Tongue (tissue), 2 donors: ENCODE results near the gene DSE. TPM values are rescaled to one million over a fixed set of nuclear protein-coding genes. Genes with fewer than 3 reads are reported as not detected.

Source experiments
- DNase-seq: peaks from one replicate; pipeline ENCODE4 v3.0.0-alpha.2; 2015
- total RNA-seq: library from RNA; depleted of rRNA; stranded (reverse); fragments of >200 nt; gene quantifications from one replicate; pipeline ENCODE4 v1.2.3, GENCODE V29; 2014

DSE gene
- total RNA-seq, 1 donor from 2014 or later: 47.4 TPM

- no peak for DNase-seq
These were observed 112.0 kb downstream of the DSE start for GRCh38 chr6:116482780-116483179.

- no peak for DNase-seq
These were observed 112.9 kb downstream of the DSE start for GRCh38 chr6:116483616-116484015.

DNA sequence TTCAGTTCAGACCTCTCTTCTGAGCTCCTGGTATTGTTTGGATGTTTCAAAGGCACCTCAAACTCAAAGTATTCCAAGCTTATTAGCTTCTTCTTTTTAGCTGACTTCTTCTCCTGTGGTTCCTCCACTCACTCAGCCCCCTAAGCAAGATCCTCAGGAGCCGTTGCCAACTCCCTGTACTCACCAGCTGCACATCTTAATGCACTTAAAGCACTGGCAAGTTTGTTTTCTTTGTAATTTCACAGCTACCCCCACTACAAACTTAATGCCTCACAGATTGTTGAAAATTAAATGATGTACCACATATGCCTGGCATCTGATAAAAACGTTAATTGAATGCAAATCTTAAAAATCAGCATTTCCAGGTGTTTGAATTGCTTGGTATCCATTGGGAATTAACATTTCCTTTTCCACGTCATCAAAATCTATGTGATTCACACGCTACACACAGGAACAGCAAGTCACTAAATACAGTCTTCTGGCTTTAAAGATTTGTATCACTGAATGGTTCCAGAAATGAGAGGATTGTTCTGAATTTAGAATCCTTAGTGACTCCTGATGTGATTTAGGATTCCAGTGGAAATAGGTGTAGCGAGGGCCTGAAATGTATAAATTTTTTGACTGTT lies 114.9 kb downstream of the DSE start:
- DNase-seq: peak; percentile 44

GRCh38 chr6:116491610-116492330 lies 121.0 kb downstream of the DSE start:
- no peak for DNase-seq

- DNase-seq: no peak
These were observed 121.8 kb downstream of the DSE start for GRCh38 chr6:116492331-116493067.

Other genes with a start within 250 kb of the DSE start
- not detected for gene COL10A1, start 244.8 kb upstream of the DSE start, total RNA-seq
- 13.7 TPM for gene TSPYL4, start 116.9 kb upstream of the DSE start, total RNA-seq
- 74.7 TPM for gene TSPYL1, start 91.0 kb upstream of the DSE start, total RNA-seq
- not detected for gene CALHM6, start 90.4 kb downstream of the DSE start, total RNA-seq
- 1.9 TPM for gene CALHM5, start 140.7 kb downstream of the DSE start, total RNA-seq
- gene TRAPPC3L, start 174.7 kb downstream of the DSE start, total RNA-seq: 0.31 TPM
- not detected for gene CALHM4, start 182.8 kb downstream of the DSE start, total RNA-seq
- gene RWDD1, start 200.6 kb downstream of the DSE start, total RNA-seq: 18.0 TPM
- 0.62 TPM for gene RSPH4A, start 245.5 kb downstream of the DSE start, total RNA-seq